Activated gamma-delta T cell treated with anti-CD3 and anti-CD28 coated beads, Interleukin-2, amount 50 U/mL, for 16 hours (primary cell): ENCODE data around the gene LAMC1.
"Not testable (repeated sequence)": the region's sequence is repeated elsewhere in the genome, so short reads cannot be mapped to it uniquely, and the experiment has no call there.

ENCODE experiments used
- DNase-seq: peaks from one replicate; pipeline ENCODE4 v3.0.0-alpha.2; 2020; ENCODE audit warnings: low read depth

LAMC1 gene

DNA sequence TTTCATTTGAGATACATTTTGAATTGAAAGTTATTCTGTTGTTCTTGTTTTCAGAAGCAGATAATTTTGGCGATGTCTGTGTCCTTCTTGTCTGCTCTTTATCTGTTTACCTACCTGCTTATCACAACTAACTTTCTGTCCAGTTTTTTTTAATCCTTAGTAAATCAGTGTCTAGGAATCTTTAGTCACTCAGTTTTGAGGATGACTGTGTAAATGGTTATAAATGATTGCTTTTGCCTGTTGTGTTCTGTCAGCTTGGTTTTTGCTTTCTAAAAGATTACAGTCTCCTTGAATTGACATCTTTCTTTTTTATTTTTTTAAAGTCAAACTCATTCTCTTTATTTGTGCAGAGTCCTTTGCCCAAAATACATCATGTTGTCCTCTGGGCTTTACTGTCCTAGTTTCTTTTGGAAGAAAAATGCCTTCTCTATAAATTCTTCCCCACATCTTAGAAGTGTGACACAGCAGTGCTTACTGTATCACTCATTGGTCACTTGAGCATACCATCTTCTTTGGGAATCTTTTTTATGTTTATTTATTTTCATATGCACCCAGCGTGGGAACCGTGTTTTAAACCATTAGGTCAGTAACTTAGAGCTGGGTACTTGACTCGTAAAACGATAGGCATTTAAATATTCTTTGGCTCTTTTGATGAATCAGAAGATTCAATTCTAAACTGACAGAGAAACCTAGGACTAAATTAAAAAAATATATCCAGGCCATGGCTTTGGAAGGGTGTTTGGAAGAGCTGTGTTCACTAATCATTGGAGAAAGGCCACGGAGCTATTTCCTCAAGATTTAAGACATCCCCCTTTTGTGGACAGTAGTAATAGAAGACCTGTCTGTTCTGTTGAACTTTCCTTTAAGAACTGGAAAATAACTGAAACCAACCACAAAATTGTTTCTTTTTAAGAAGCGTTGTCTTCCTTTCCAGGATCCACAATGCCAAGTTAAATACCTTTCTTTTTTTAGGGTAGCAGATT lies 20.9 kb downstream of the LAMC1 start:
- DNase-seq = no peak

- DNase-seq = no peak
Measured at GRCh38 chr1:183044893-183045649, 21.9 kb downstream of the LAMC1 start.

- DNase-seq = no peak
Measured at GRCh38 chr1:183048087-183049085, 25.2 kb downstream of the LAMC1 start.

GRCh38 chr1:183051546-183051945 lies 28.3 kb downstream of the LAMC1 start:
- DNase-seq = no peak

- no peak for DNase-seq
Measured at GRCh38 chr1:183052861-183053260, 29.6 kb downstream of the LAMC1 start.

DNA sequence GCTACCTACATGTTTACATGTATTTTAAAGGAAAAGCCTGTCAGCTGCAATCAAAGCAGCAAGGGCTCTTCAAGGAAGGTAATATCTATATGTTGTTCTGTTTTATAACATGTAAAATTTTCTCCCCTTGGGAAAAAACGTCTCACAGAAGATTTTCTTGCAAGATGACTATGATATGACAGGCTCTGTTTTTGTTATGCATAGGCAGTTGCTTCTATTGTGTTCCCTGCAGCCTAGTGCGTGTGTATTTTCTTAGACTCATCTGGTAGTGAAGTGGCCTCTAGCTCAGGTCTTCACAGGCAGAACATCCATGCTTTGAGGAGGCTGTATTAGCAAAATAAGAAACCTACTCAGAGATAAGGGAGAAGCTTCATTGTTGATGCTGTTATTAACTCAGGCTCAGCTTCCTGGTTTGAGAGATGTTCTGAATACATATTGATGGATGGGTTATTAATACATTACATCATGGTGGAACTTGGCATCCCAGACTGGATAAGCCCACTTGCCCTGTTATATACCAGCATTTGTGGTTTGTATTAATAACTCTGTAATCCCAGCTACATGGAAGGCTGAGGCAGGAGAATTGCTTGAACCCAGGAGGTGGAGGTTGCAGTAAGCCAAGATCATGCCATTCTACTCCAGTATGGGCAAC lies 35.8 kb downstream of the LAMC1 start:
- no peak for DNase-seq

DNA sequence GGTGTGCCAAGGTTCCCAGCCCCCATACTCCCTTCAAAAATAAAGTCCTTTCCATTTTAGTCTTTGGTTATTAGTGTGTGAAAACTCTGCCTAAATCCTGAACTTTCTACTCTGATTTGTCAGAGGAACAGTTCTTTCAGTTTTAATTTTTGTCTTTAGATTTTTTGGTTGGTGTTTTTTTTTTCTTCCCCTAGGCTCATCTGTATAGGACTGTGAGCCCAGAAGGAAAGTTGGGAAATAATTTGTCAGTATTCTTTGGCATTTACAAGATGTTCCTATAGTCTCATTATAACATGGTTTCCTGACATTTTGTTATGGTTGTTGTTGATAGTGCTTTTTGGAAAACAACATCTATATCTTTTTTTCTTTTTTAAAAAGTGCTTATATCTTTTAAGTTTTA lies 38.0 kb downstream of the LAMC1 start:
- DNase-seq = no peak

GRCh38 chr1:183063349-183063748 lies 40.1 kb downstream of the LAMC1 start:
- DNase-seq = no peak

DNA sequence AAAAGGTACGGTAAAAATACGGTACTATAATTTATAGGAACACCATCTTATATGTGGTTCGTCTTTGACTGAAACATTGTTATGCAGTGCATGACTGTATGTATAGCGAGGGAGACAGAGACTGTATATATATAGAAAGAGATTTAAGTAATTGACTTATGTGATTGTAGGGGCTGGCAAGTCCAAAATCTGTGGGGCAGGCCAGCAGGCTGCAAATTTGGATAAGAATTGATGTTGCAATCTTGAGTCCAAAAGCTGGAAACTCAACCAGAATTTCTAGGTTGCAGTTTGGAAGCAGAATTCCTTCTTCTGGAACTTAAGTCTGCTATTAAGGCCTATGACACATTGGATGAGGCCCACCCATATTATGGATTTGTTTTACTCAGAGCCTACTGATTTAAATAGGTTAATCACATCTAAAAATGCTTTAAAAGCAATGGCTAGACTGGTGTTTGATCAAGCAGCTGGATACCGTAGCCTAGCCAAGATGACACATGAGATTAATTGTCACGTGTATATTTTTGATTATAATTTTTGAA lies 42.0 kb downstream of the LAMC1 start:
- no peak for DNase-seq

DNA sequence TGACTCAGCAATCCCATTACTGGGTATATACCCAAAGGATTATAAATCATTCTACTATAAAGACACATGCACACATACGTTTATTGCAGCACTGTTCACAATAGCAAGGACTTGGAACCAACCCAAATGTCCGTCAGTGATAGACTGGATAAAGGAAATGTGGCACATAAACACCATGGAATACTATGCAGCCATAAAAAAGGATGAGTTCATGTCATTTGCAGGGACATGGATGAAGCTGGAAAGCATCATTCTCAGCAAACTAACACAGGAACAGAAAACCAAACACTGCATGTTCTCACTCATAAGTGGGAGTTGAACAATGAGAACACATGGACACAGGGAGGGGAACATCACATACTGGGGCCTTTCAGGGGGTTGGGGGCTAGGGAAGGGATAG lies 43.2 kb downstream of the LAMC1 start:
- DNase-seq = not testable (repeated sequence)

- DNase-seq = no peak
Measured at GRCh38 chr1:183069562-183070216, 46.5 kb downstream of the LAMC1 start.

GRCh38 chr1:183070234-183070922 lies 47.2 kb downstream of the LAMC1 start:
- no peak for DNase-seq

GRCh38 chr1:183070923-183071618 lies 47.9 kb downstream of the LAMC1 start:
- no peak for DNase-seq

- not testable (repeated sequence) for DNase-seq
Measured at GRCh38 chr1:183072595-183072994, 49.4 kb downstream of the LAMC1 start.

GRCh38 chr1:183073320-183073719 lies 50.1 kb downstream of the LAMC1 start:
- no peak for DNase-seq

- no peak for DNase-seq
Measured at GRCh38 chr1:183074215-183074614, 51.0 kb downstream of the LAMC1 start.

GRCh38 chr1:183075861-183076260 lies 52.6 kb downstream of the LAMC1 start:
- no peak for DNase-seq

- DNase-seq = no peak
Measured at GRCh38 chr1:183077097-183077496, 53.9 kb downstream of the LAMC1 start.

- DNase-seq = no peak
Measured at GRCh38 chr1:183079712-183080388, 56.6 kb downstream of the LAMC1 start.
